GM21515 (cell line): ENCODE measurements around the gene PDE4D.
"Not testable (repeated sequence)": the region's sequence is repeated elsewhere in the genome, so short reads cannot be mapped to it uniquely, and the experiment has no call there.

Source experiments
- ATAC-seq: cut with Tn5 transposase; IDR thresholded peaks from one replicate; pipeline ENCODE4 v1.9.1; 2021; ENCODE audit not compliant: unreplicated experiment

The PDE4D gene

GRCh38 chr5:59711310-59711709 lies 182.2 kb downstream of the PDE4D start:
- ATAC-seq, result no peak

GRCh38 chr5:59709846-59710245 lies 183.7 kb downstream of the PDE4D start:
- no peak for ATAC-seq

GRCh38 chr5:59709346-59709821 lies 184.1 kb downstream of the PDE4D start:
- ATAC-seq, result no peak

- no peak for ATAC-seq
These were observed 188.6 kb downstream of the PDE4D start for GRCh38 chr5:59704936-59705335.

- ATAC-seq, result no peak
These were observed 189.7 kb downstream of the PDE4D start for GRCh38 chr5:59703789-59704188.

GRCh38 chr5:59698207-59699178 lies 195.0 kb downstream of the PDE4D start:
- no peak for ATAC-seq

- ATAC-seq, result no peak
These were observed 199.1 kb downstream of the PDE4D start for GRCh38 chr5:59694411-59694810.

- ATAC-seq, result no peak
These were observed 199.8 kb downstream of the PDE4D start for GRCh38 chr5:59693492-59694309.

GRCh38 chr5:59685793-59686192 lies 207.7 kb downstream of the PDE4D start:
- peak; percentile 90 for ATAC-seq

- no peak for ATAC-seq
These were observed 208.4 kb downstream of the PDE4D start for GRCh38 chr5:59685191-59685530.

- no peak for ATAC-seq
These were observed 208.9 kb downstream of the PDE4D start for GRCh38 chr5:59684388-59685190.

- no peak for ATAC-seq
These were observed 210.2 kb downstream of the PDE4D start for GRCh38 chr5:59683311-59683710.

- ATAC-seq, result no peak
These were observed 211.0 kb downstream of the PDE4D start for GRCh38 chr5:59682542-59682941.

GRCh38 chr5:59678943-59679342 lies 214.6 kb downstream of the PDE4D start:
- no peak for ATAC-seq

- no peak for ATAC-seq
These were observed 218.8 kb downstream of the PDE4D start for GRCh38 chr5:59674763-59675162.

- ATAC-seq, result no peak
These were observed 220.0 kb downstream of the PDE4D start for GRCh38 chr5:59673438-59674058.

- no peak for ATAC-seq
These were observed 227.0 kb downstream of the PDE4D start for GRCh38 chr5:59666440-59667068.

- not testable (repeated sequence) for ATAC-seq
These were observed 227.7 kb downstream of the PDE4D start for GRCh38 chr5:59665832-59666203.

- ATAC-seq, result no peak
These were observed 228.3 kb downstream of the PDE4D start for GRCh38 chr5:59665086-59665831.
